Nucleus accumbens (tissue), 56 donors: ENCODE measurements around the gene IRX5.

Experiments
- DNase-seq, 56 donors: peaks; one replicate each; lab custom pipeline; 2025; lab: John Stamatoyannopoulos, UW

The IRX5 gene

GRCh38 chr16:54942353-54942943, 11.8 kb downstream of the IRX5 start:
- DNase-seq, result no peak

GRCh38 chr16:54944002-54944401, 13.3 kb downstream of the IRX5 start:
- DNase-seq, result no peak

- DNase-seq, result no peak
Observed at GRCh38 chr16:54945063-54945462, 14.4 kb downstream of the IRX5 start.

- DNase-seq, result no peak
Observed at GRCh38 chr16:54946909-54947308, 16.2 kb downstream of the IRX5 start.

- DNase-seq, result peak in 1 of 56 donors; percentile 9
Observed at GRCh38 chr16:54947616-54948015, 17.0 kb downstream of the IRX5 start.

GRCh38 chr16:54952195-54952594, 21.5 kb downstream of the IRX5 start:
- no peak for DNase-seq

GRCh38 chr16:54953461-54953860, 22.8 kb downstream of the IRX5 start:
- DNase-seq, result no peak

GRCh38 chr16:54954220-54954619, 23.6 kb downstream of the IRX5 start:
- DNase-seq, result no peak

- DNase-seq, result no peak
Observed at GRCh38 chr16:54955757-54956156, 25.1 kb downstream of the IRX5 start.

- no peak for DNase-seq
Observed at GRCh38 chr16:54957403-54958166, 26.9 kb downstream of the IRX5 start.

- DNase-seq, result no peak
Observed at GRCh38 chr16:54962045-54962444, 31.4 kb downstream of the IRX5 start.

GRCh38 chr16:54964239-54964638, 33.6 kb downstream of the IRX5 start:
- DNase-seq, result no peak

GRCh38 chr16:54965464-54965863, 34.8 kb downstream of the IRX5 start:
- DNase-seq, result no peak

- no peak for DNase-seq
Observed at GRCh38 chr16:54968011-54968410, 37.3 kb downstream of the IRX5 start.

- no peak for DNase-seq
Observed at GRCh38 chr16:54968784-54969183, 38.1 kb downstream of the IRX5 start.

- no peak for DNase-seq
Observed at GRCh38 chr16:54970016-54970415, 39.4 kb downstream of the IRX5 start.

GRCh38 chr16:54974367-54974766, 43.7 kb downstream of the IRX5 start:
- no peak for DNase-seq

GRCh38 chr16:54976651-54977200, 46.1 kb downstream of the IRX5 start:
- no peak for DNase-seq

- DNase-seq, result no peak
Observed at GRCh38 chr16:54977211-54977610, 46.5 kb downstream of the IRX5 start.

- DNase-seq, result no peak
Observed at GRCh38 chr16:54980821-54981220, 50.2 kb downstream of the IRX5 start.
